Smooth muscle cell (in vitro differentiated cells): Measurements from ENCODE around the gene SYNPO2. TPM values are rescaled to one million over a fixed set of nuclear protein-coding genes. Genes with fewer than 3 reads are reported as not detected.

Source experiments
- DNase-seq: peaks from one replicate; lab custom pipeline; 2025; ENCODE audit not compliant: unreplicated experiment; lab: John Stamatoyannopoulos, UW
- H2AFZ ChIP-seq: fragments of 200-600 bp; sonication (generic); 2 replicates; pipeline ENCODE4 v1.6.0; 2016; ENCODE audit warnings: antibody characterized with exemption, low read depth, mild to moderate bottlenecking
- H3F3A ChIP-seq: fragments of 200-600 bp; sonication (generic); 2 replicates; pipeline ENCODE4 v1.6.0; 2017; ENCODE audit warnings: antibody characterized with exemption, low read depth
- H3K27ac ChIP-seq: fragments of 200-600 bp; sonication (generic); 2 replicates; pipeline ENCODE4 v1.5.1; 2016; ENCODE audit warnings: low read depth, mild to moderate bottlenecking
- H3K27me3 ChIP-seq: fragments of 200-600 bp; sonication (generic); 2 replicates; pipeline ENCODE4 v1.6.1; 2016; ENCODE audit warnings: low read depth, mild to moderate bottlenecking
- H3K36me3 ChIP-seq: fragments of 200-600 bp; sonication (generic); 2 replicates; pipeline ENCODE4 v1.5.1; 2016; ENCODE audit warnings: low read depth
- H3K4me1 ChIP-seq: fragments of 200-600 bp; sonication (generic); 2 replicates; pipeline ENCODE4 v1.5.1; 2016; ENCODE audit warnings: low read depth
- H3K4me2 ChIP-seq: fragments of 200-600 bp; sonication (generic); 2 replicates; pipeline ENCODE4 v1.6.0; 2016; ENCODE audit warnings: mild to moderate bottlenecking
- H3K4me3 ChIP-seq: fragments of 200-600 bp; sonication (generic); 2 replicates; pipeline ENCODE4 v1.5.1; 2016; ENCODE audit warnings: mild to moderate bottlenecking
- H3K79me2 ChIP-seq: fragments of 200-600 bp; sonication (generic); 2 replicates; pipeline ENCODE4 v1.6.0; 2016; ENCODE audit warnings: low read depth, mild to moderate bottlenecking
- H3K9ac ChIP-seq: fragments of 200-600 bp; sonication (generic); 2 replicates; pipeline ENCODE4 v1.6.0; 2016; ENCODE audit warnings: low read depth
- H3K9me3 ChIP-seq: fragments of 200-600 bp; sonication (generic); replicated peaks from 2 replicates; pipeline ENCODE4 v1.5.1; 2016; ENCODE audit warnings: low read depth
- H4K20me1 ChIP-seq: fragments of 200-600 bp; sonication (generic); 2 replicates; pipeline ENCODE4 v1.6.0; 2016; ENCODE audit warnings: low read depth
- WGBS: methylation state at CpG from one replicate; pipeline ENCODE4 v1.1.7; 2016; ENCODE audit warnings: low lambda C conversion rate; 5-methylcytosine and 5-hydroxymethylcytosine counted together
- polyA plus RNA-seq: library from polyadenylated mRNA; unstranded; fragments of >200 nt; fragmentation: Nextera tagmentation; extraction: Ambion mirVana; gene quantifications from 2 replicates; pipeline ENCODE4 v1.2.1, GENCODE V29; 2016
- total RNA-seq: library from RNA; depleted of rRNA; stranded (reverse); fragments of >200 nt; gene quantifications from 2 replicates; pipeline ENCODE4 v1.2.3, GENCODE V29; 2014
- TF ChIP-seq, protein P1 (sequence below): fragments of 200-600 bp; sonication (generic); IDR thresholded peaks from 2 replicates; pipeline ENCODE4 v1.5.1; 2017; ENCODE audit warnings: borderline replicate concordance, mild to moderate bottlenecking, antibody characterized with exemption; ENCODE audit not compliant: insufficient read depth, poor library complexity, severe bottlenecking

The SYNPO2 gene
- total and polyA plus RNA-seq, 2 experiments from 2014 or later = 0.08 to 4.5 TPM

DNA sequence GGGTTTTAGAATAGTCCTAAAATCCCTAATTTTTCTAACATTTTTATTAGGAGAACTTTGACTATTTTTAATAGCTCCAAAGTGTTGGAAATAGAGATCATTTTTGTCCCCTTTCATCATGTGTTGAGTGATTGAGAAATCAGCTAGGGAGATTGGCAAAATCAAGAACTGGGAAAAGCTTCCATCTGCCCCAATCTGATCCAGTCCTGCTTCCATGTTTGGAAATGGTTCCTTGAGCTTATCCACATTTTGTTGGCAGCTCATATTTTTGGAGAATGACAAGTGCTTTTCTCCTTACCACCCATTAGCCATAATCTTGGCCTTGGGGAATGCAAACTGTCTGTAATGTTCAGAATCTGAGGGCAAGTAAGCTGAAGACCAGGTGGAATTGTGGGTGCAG, 73.9 kb downstream of the SYNPO2 start:
- no peaks in the 10 kb centered on the region for H3K79me2 ChIP-seq
- no peak overlapping the region for H2AFZ ChIP-seq
- H3K27ac ChIP-seq = no peak overlapping the region
- no peaks in the 10 kb centered on the region for H3K9me3 ChIP-seq
- peaks cover 5% of the 10 kb centered on the region for H3K4me1 ChIP-seq
- no peaks in the 10 kb centered on the region for H3K36me3 ChIP-seq
- no peaks in the 10 kb centered on the region for H4K20me1 ChIP-seq
- TF ChIP-seq, protein P1, sequence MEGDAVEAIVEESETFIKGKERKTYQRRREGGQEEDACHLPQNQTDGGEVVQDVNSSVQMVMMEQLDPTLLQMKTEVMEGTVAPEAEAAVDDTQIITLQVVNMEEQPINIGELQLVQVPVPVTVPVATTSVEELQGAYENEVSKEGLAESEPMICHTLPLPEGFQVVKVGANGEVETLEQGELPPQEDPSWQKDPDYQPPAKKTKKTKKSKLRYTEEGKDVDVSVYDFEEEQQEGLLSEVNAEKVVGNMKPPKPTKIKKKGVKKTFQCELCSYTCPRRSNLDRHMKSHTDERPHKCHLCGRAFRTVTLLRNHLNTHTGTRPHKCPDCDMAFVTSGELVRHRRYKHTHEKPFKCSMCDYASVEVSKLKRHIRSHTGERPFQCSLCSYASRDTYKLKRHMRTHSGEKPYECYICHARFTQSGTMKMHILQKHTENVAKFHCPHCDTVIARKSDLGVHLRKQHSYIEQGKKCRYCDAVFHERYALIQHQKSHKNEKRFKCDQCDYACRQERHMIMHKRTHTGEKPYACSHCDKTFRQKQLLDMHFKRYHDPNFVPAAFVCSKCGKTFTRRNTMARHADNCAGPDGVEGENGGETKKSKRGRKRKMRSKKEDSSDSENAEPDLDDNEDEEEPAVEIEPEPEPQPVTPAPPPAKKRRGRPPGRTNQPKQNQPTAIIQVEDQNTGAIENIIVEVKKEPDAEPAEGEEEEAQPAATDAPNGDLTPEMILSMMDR = no peak
- DNase-seq = no peak
- no peak overlapping the region for H3K9ac ChIP-seq
- H3F3A ChIP-seq = peaks cover 7% of the 10 kb centered on the region
- no peaks in the 10 kb centered on the region for H3K27me3 ChIP-seq
- H3K4me2 ChIP-seq = no peak overlapping the region
- no peak overlapping the region for H3K4me3 ChIP-seq

DNA sequence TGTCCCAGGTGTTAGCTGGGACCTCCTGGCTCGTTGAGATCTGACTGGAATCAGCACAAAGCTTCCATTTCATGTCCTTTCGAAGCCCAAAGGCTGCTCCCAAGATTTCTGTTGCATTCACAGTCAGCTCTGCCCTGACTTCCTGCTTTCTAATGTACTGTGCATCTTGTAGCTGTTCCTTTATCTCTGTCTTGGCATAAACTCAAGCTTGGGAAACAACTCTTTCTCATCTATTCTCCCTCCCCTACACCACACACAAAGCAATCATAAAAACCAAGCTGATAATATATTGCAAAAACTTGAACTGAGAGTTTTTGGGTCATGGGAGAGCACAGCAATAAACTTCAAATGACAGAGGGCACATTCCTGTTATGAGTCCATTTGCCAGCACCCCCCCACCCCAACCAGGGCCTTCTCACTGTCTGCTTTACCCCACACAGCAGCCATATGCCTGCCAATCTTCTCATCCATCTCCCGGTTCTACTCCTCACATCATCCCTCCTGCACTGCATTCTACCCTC, 76.3 kb downstream of the SYNPO2 start:
- H2AFZ ChIP-seq = peak overlapping the region; percentile 23
- peaks cover 13% of the 10 kb centered on the region for H3K4me1 ChIP-seq
- H3K4me3 ChIP-seq = no peak overlapping the region
- H3K27ac ChIP-seq = no peak overlapping the region
- no peak for DNase-seq
- no peak overlapping the region for H3K4me2 ChIP-seq
- H3K79me2 ChIP-seq = no peaks in the 10 kb centered on the region
- no peaks in the 10 kb centered on the region for H3K9me3 ChIP-seq
- TF ChIP-seq, protein P1 = no peak
- peaks cover 17% of the 10 kb centered on the region for H3F3A ChIP-seq
- H4K20me1 ChIP-seq = no peaks in the 10 kb centered on the region
- no peaks in the 10 kb centered on the region for H3K27me3 ChIP-seq
- no peak overlapping the region for H3K9ac ChIP-seq
- no peaks in the 10 kb centered on the region for H3K36me3 ChIP-seq
- 81% methylated on average over 3 of the region's 3 CpGs for WGBS

DNA sequence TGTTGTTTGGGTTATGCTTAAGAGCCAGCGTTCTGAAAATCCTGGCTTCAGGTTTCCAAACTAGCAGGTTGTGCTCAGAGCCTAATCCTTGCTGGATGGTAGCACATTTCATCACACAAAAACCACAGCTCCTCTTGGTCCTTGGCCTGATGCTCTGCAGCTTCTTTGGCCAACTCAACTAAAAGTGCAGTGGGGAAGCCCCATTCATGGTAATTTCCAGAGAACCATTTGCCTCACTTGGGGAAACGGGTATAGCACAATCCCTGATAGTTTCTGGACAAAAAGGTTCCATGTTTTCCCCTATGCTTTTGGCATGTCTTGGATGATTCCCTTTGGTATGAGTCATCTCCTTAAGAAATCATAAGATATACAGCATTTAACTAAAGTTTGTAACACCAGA, 78.7 kb downstream of the SYNPO2 start:
- H3K36me3 ChIP-seq = no peaks in the 10 kb centered on the region
- TF ChIP-seq, protein P1 = no peak
- H3K4me1 ChIP-seq = peaks cover 13% of the 10 kb centered on the region
- no peak for DNase-seq
- H3K27ac ChIP-seq = peak overlapping the region; percentile 28
- H3K9ac ChIP-seq = no peak overlapping the region
- H3K4me2 ChIP-seq = peak overlapping the region; percentile 50
- no peak overlapping the region for H3K4me3 ChIP-seq
- 52% methylated on average over 2 of the region's 2 CpGs for WGBS
- peaks cover 17% of the 10 kb centered on the region for H3F3A ChIP-seq
- no peaks in the 10 kb centered on the region for H3K27me3 ChIP-seq
- no peak overlapping the region for H2AFZ ChIP-seq
- no peaks in the 10 kb centered on the region for H3K9me3 ChIP-seq
- H3K79me2 ChIP-seq = no peaks in the 10 kb centered on the region
- no peaks in the 10 kb centered on the region for H4K20me1 ChIP-seq

DNA sequence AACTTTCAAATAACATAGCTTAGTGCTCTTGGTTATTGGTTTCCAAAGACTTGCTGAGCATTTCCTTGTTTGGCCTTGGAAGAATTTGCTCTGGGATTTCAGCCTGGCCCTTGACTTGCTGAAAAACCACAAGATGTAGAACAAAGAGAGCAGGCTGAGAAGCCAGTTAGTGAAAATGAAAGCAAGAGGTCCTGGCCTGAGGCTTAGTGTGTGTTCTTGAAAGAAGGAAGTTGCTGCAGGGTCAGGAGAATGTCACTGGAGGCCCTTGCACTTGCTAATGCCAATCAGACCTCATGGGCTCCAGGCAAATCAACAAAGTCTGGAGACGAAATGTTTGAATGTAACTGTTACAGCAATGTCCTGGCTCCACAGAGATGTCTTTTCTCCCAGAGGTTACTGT, 79.4 kb downstream of the SYNPO2 start:
- 18% methylated on average over 1 of the region's 1 CpG for WGBS
- DNase-seq = no peak
- H3K9ac ChIP-seq = peak overlapping the region; percentile 10

More for the DNA sequence above, 79.4 kb downstream of the SYNPO2 start:
- no peaks in the 10 kb centered on the region for H3K36me3 ChIP-seq
- H3K4me2 ChIP-seq = peak overlapping the region; percentile 50
- H4K20me1 ChIP-seq = no peaks in the 10 kb centered on the region
- H3F3A ChIP-seq = peaks cover 17% of the 10 kb centered on the region
- no peaks in the 10 kb centered on the region for H3K9me3 ChIP-seq
- peak overlapping the region; percentile 60 for H2AFZ ChIP-seq
- H3K4me1 ChIP-seq = peaks cover 13% of the 10 kb centered on the region
- H3K27me3 ChIP-seq = no peaks in the 10 kb centered on the region
- H3K4me3 ChIP-seq = no peak overlapping the region
- no peaks in the 10 kb centered on the region for H3K79me2 ChIP-seq
- peak overlapping the region; percentile 28 for H3K27ac ChIP-seq
- TF ChIP-seq, protein P1 = no peak
